Upper lobe of left lung (tissue), 6 donors: ENCODE data around the gene WDR59. TPM values are rescaled to one million over a fixed set of nuclear protein-coding genes. Genes with fewer than 3 reads are reported as not detected.
"Not testable (repeated sequence)": the region's sequence is repeated elsewhere in the genome, so short reads cannot be mapped to it uniquely, and the experiment has no call there.

Source experiments
- ATAC-seq, 2 donors: fragments of 200-7000 bp; cut with Tn5 transposase; one replicate each; pipeline ENCODE4 v1.9.1; 2022; ENCODE audit warnings: mild to moderate bottlenecking in 2 of 2, moderate library complexity in 2 of 2; ENCODE audit not compliant: low FRiP score in 2 of 2
- DNase-seq, 2 donors: peaks; one replicate each; pipeline ENCODE4 v3.0.0-alpha.2; 2019 to 2020
- H3K27ac ChIP-seq, 4 donors: fragments of 200-600 bp; sonication (generic); one replicate each; pipeline ENCODE4 v1.5.1; 2016 to 2019
- H3K27me3 ChIP-seq, 4 donors: fragments of 200-600 bp; sonication (generic); one replicate each; pipeline ENCODE4 v1.5.1; 2017 to 2019
- H3K36me3 ChIP-seq, 4 donors: fragments of 200-600 bp; sonication (generic); one replicate each; pipeline ENCODE4 v1.5.1; 2016 to 2019
- H3K4me1 ChIP-seq, 4 donors: fragments of 200-600 bp; sonication (generic); one replicate each; pipeline ENCODE4 v1.5.1; 2018 to 2019
- H3K4me3 ChIP-seq, 4 donors: fragments of 200-600 bp; sonication (generic); one replicate each; pipeline ENCODE4 v1.5.1; 2017 to 2019; ENCODE audit warnings: mild to moderate bottlenecking in 2 of 4, moderate library complexity in 1 of 4
- H3K9me3 ChIP-seq, 4 donors: fragments of 200-600 bp; sonication (generic); one replicate each; pipeline ENCODE4 v1.5.1; 2018 to 2019
- EP300 ChIP-seq, 4 donors: sonication (generic); formaldehyde crosslinking; IDR thresholded peaks; one replicate each; pipeline ENCODE4 v1.5.1; 2017; ENCODE audit warnings: antibody characterized with exemption in 4 of 4, control low read depth in 2 of 4
- POLR2A ChIP-seq, 4 donors: fragments of 450-650 bp; IDR thresholded peaks; one replicate each; pipeline ENCODE4 v1.5.1; 2016 to 2017; ENCODE audit warnings: antibody characterized with exemption in 4 of 4, mild to moderate bottlenecking in 2 of 4
- POLR2AphosphoS5 ChIP-seq, 2 donors: sonication (generic); formaldehyde crosslinking; IDR thresholded peaks; one replicate each; pipeline ENCODE4 v1.5.1; 2017; ENCODE audit warnings: antibody characterized with exemption in 2 of 2
- WGBS, 2 donors: methylation state at CpG; one replicate each; pipeline ENCODE4 v1.1.5; 2017 to 2018; 5-methylcytosine and 5-hydroxymethylcytosine counted together
- total RNA-seq, 6 donors: library from RNA; depleted of rRNA in 4 of 6; stranded (reverse); fragments of >200 nt in 4 of 6; gene quantifications; one replicate each; pipeline versions ENCODE4 v1.1.0 to v1.2.1, GENCODE V29; 2016 to 2021
- TF ChIP-seq, protein P1 (sequence below), 6 experiments: fragments of 450-650 bp in 4 of 6; fragments of 200-600 bp in 2 of 6; sonication (generic) in 2 of 6; IDR thresholded peaks; one replicate each; pipeline ENCODE4 v1.5.1; 2016 to 2019; ENCODE audit warnings: antibody characterized with exemption in 6 of 6
- donor health status: DM: no; HTN: no; CAD: no; lungs with moderate emphysema.
- donor health status: DM: no; HTN: yes; CAD: no; lungs with severe emphysema.

Gene WDR59
- total RNA-seq, 6 donors from 2014 or later, result 16.0 to 138 (median 37.5) TPM

DNA sequence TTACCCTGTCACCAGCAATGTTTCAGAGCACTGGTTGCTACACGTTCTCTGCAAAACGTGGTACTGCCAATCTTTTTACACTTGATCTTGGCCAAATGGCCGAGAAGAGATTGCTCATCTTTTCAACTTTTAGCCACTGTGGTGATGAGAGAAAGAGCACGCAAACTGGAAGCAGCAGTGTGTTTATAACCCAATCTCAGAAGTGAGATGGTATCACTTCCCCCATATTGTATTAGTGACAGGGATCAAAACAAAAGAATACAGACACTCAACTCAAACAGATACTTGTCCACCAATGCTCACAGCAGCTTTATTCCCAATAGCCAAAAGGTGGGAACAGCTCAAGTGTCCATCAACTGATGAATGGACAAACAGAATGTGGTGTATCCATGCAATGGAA lies 138.2 kb downstream of the WDR59 start:
- TF ChIP-seq EP300 (IDR thresholded peaks at IDR 0.05), result no peak
- TF ChIP-seq, protein P1, sequence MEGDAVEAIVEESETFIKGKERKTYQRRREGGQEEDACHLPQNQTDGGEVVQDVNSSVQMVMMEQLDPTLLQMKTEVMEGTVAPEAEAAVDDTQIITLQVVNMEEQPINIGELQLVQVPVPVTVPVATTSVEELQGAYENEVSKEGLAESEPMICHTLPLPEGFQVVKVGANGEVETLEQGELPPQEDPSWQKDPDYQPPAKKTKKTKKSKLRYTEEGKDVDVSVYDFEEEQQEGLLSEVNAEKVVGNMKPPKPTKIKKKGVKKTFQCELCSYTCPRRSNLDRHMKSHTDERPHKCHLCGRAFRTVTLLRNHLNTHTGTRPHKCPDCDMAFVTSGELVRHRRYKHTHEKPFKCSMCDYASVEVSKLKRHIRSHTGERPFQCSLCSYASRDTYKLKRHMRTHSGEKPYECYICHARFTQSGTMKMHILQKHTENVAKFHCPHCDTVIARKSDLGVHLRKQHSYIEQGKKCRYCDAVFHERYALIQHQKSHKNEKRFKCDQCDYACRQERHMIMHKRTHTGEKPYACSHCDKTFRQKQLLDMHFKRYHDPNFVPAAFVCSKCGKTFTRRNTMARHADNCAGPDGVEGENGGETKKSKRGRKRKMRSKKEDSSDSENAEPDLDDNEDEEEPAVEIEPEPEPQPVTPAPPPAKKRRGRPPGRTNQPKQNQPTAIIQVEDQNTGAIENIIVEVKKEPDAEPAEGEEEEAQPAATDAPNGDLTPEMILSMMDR (IDR thresholded peaks at IDR 0.05), result no peak
- no peak for TF ChIP-seq POLR2AphosphoS5 (IDR thresholded peaks at IDR 0.05)
- TF ChIP-seq POLR2A (IDR thresholded peaks at IDR 0.05), result no peak
- no peak overlapping the region for H3K4me3 ChIP-seq
- 76 to 84% methylated on average over 4 of the region's 4 CpGs for WGBS, 2 donors
- H3K27me3 ChIP-seq, result no peaks in the 10 kb centered on the region
- H3K36me3 ChIP-seq, result no peaks in the 10 kb centered on the region
- no peaks in the 10 kb centered on the region for H3K4me1 ChIP-seq
- no peak overlapping the region for H3K27ac ChIP-seq
- no peak for DNase-seq
- no peaks in the 10 kb centered on the region for H3K9me3 ChIP-seq
- no peak for ATAC-seq

DNA sequence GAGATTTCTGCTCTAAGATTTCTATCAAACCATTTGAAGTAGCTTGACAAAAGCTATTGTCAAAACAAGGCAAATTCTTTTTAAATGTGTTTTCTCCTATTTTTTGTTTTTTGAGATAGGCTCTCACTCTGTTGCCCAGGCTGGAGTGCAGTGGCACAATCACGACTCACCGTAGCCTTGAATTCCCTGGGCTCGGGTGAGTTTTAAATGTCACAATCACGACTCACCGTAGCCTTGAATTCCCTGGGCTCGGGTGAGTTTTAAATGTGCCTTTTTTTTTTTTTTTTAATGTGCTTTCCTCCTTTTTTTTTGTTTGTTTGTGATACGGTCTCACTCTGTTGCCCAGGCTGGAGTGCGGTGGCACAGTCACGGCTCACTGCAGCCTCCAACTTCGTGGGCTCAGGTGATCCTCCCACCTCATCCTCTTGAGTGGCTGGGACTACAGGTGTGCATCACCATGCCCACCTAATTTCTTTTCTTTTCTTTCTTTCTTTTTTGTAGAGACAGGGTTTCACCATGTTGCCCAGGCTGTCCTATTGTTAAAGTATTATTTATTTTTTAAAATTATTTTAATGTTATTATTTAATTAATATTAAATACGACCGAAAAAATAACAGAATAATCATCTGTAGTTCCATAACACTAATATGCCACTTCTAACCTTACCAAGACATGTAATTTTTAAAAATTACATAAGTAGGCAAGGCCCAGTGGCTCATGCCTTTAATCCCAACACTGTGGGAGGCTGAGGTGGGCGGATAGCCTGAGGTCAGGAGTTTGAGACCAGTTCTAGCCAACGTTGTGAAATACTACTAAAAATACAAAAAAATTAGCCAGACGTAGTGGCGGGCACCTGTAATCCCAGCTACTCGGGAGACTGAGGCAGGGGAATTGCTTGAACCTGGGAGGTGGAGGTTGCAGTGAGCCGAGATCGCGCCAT lies 140.6 kb downstream of the WDR59 start:
- Histone ChIP-seq H3K4me1 (no peaks in the 10 kb centered on the region), H3K36me3 (no peaks in the 10 kb centered on the region), H3K4me3 (no peak overlapping the region), H3K27ac (no peak overlapping the region), H3K27me3 (no peaks in the 10 kb centered on the region), H3K9me3 (no peaks in the 10 kb centered on the region)
- TF ChIP-seq POLR2A (IDR thresholded peaks at IDR 0.05), result no peak
- TF ChIP-seq, protein P1 (IDR thresholded peaks at IDR 0.05), result no peak
- TF ChIP-seq POLR2AphosphoS5 (IDR thresholded peaks at IDR 0.05), result no peak
- no peak for TF ChIP-seq EP300 (IDR thresholded peaks at IDR 0.05)
- ATAC-seq, result no peak
- no peak for DNase-seq
- WGBS, 2 donors, result 79% methylated on average over 20 of the region's 20 CpGs

DNA sequence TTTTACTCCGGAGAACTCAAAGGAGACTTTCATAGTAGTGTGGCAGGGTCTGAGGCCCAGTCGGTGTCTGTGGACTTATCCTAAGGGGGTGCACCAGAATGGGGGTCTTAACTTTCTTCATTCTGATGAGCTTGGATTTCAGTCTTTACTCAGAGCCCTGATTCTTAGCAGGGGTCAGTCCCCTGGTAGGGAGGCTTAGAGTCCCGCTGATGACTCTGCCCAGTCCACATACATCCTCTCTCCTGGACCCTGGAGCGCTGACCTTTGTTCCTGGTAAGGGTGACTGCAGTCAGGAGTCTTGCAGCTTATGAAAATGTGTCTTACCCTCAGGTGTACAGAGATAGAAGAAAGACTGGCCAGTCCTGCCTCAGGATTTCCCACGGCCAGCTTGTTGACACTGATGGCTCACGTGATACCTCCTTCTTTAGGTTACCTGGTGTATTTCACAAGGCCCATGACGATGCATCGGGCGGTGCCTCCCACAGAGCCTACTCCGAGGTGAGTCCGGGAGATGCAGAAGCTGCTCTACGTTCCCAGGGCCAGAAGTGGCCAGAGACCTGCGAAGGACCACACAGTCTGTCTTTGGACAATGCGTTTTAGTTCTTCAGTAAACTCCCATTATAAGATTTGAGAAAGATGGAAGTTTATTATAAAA lies 141.4 kb downstream of the WDR59 start:
- not testable (repeated sequence) for H3K27ac ChIP-seq, DNase-seq, H3K4me1 ChIP-seq, H3K27me3 ChIP-seq, H3K9me3 ChIP-seq, H3K36me3 ChIP-seq, H3K4me3 ChIP-seq
- peak in 1 of 2 donors; percentile 57 for ATAC-seq
- 88 to 92% methylated on average over 12 to 14 of the region's 14 CpGs for WGBS, 2 donors

DNA sequence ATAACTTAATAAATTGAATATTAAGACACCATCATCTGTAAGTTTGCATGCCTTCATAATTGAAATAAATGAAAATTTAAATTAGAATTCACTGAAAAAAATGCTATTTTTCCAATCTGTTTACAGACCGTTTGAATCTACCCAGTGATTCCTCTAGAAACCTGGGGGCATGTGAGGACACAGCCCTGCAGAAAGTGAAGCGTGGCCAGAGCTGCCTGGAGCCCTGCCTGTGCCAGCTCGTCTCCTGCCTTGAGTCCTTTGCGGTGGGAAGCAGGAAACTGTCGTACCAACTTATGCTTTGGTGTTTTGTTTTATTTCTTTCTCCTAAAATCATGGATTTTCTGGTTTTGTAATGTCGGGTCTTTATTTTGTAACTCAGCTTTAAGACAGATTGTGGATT lies 142.5 kb downstream of the WDR59 start:
- 45 to 59% methylated on average over 6 of the region's 6 CpGs for WGBS, 2 donors
- no peak for ATAC-seq
- no peaks in the 10 kb centered on the region for H3K36me3 ChIP-seq
- DNase-seq, result no peak
- H3K4me1 ChIP-seq, result no peaks in the 10 kb centered on the region
- no peak overlapping the region for H3K4me3 ChIP-seq
- no peak overlapping the region for H3K27ac ChIP-seq
- no peak for TF ChIP-seq EP300 (IDR thresholded peaks at IDR 0.05)
- TF ChIP-seq, protein P1 (IDR thresholded peaks at IDR 0.05), result no peak
- TF ChIP-seq POLR2A (IDR thresholded peaks at IDR 0.05), result no peak
- no peak for TF ChIP-seq POLR2AphosphoS5 (IDR thresholded peaks at IDR 0.05)
- H3K9me3 ChIP-seq, result no peaks in the 10 kb centered on the region
- no peaks in the 10 kb centered on the region for H3K27me3 ChIP-seq

DNA sequence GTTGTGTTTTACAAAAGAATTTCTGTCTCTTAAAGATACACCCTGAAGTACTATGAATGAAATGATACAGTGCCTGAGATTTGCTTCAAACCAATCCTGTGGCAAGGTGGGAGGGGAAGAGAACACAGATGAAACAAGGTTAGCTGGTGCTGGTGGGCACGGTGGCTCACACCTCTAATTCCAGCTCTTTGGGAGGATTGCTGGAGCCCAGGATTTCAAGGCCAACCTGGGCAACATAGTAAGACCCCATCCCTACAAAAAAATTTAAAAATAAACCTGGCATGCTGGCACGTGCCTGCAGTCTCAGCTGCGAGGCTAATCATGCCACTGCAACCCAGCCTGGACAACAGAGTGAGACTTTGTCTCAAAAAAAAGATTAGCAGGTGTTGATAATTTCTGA lies 143.0 kb downstream of the WDR59 start:
- H3K27me3 ChIP-seq, result no peaks in the 10 kb centered on the region
- no peak overlapping the region for H3K27ac ChIP-seq
- peaks cover 0 to under 1% (median 0%) of the 10 kb centered on the region in 4 donors for H3K4me1 ChIP-seq
- no peaks in the 10 kb centered on the region for H3K9me3 ChIP-seq
- no peak for ATAC-seq
- no peak for DNase-seq
- TF ChIP-seq POLR2AphosphoS5 (IDR thresholded peaks at IDR 0.05), result no peak
- TF ChIP-seq, protein P1 (IDR thresholded peaks at IDR 0.05), result no peak
- TF ChIP-seq POLR2A (IDR thresholded peaks at IDR 0.05), result no peak
- no peak for TF ChIP-seq EP300 (IDR thresholded peaks at IDR 0.05)
- no peak overlapping the region for H3K4me3 ChIP-seq
- WGBS, 2 donors, result 66 to 75% methylated on average over 3 of the region's 3 CpGs
- H3K36me3 ChIP-seq, result no peaks in the 10 kb centered on the region
